GM12878 (cell line): ENCODE measurements around the gene PIGM. TPM values are rescaled to one million over a fixed set of nuclear protein-coding genes. Genes with fewer than 3 reads are reported as not detected.

Experiments
- ATAC-seq: fragments of 200-7000 bp; cut with Tn5 transposase; 3 replicates; pipeline ENCODE4 v1.9.1; 2020; ENCODE audit warnings: mild to moderate bottlenecking, moderate library complexity
- BruUV-seq: library from RNA; stranded (reverse); fragments of 400-500 nt; replicated peaks from 2 replicates; lab custom pipeline; 2021; lab: Mats Ljungman, UMichigan
- CTCF ChIA-PET: fragments of 300-600 bp; sonication (Branson Sonifier 250); formaldehyde crosslinking; extraction: SDS; loops from one replicate; lab custom pipeline; 2021; ENCODE audit warnings: inconsistent platforms; lab: Yijun Ruan, JAX
- POLR2A ChIA-PET: fragments of 350-600 bp; formaldehyde crosslinking; extraction: SDS; loops from one replicate; lab custom pipeline; 2021; ENCODE audit warnings: inconsistent platforms; lab: Charles Lee
- RAD21 ChIA-PET: fragments of 300-600 bp; sonication (Branson Sonifier 250); formaldehyde crosslinking; loops from one replicate; lab custom pipeline; 2023; ENCODE audit warnings: antibody characterized with exemption; ENCODE audit not compliant: unreplicated experiment; lab: Charles Lee
- SMC1A ChIA-PET: fragments of 300-600 bp; sonication (Branson Sonifier 250); formaldehyde crosslinking; loops from one replicate; lab custom pipeline; 2023; ENCODE audit not compliant: unreplicated experiment, uncharacterized antibody; lab: Charles Lee
- DNase-seq: peaks from one replicate; pipeline ENCODE4 v3.0.0-alpha.2; 2011; ENCODE audit warnings: low read depth, low spot score
- FAIRE-seq: peaks from 3 replicates; lab custom pipeline; 2011; peaks lifted over from hg19 to GRCh38; lab: Jason Lieb, UNC
- H2AFZ ChIP-seq: 2 replicates; pipeline ENCODE4 v1.6.0; 2011; ENCODE audit warnings: low read depth, low read length, control low read depth; ENCODE audit not compliant: control insufficient read depth
- H3K27ac ChIP-seq: 2 replicates; pipeline ENCODE4 v1.5.1; 2011; ENCODE audit warnings: control low read depth; ENCODE audit not compliant: control insufficient read depth, insufficient read depth
- H3K27me3 ChIP-seq, 2 experiments: replicated peaks in 1 of 2; 2 replicates each; pipeline versions ENCODE4 v1.6.0 to v1.6.1; 2011; ENCODE audit warnings: low read length in 1 of 2; ENCODE audit not compliant: control insufficient read depth in 2 of 2, insufficient read depth in 2 of 2
- H3K36me3 ChIP-seq, 2 experiments: 2 replicates each; pipeline ENCODE4 v1.5.1; 2011; ENCODE audit warnings: low read length in 1 of 2; ENCODE audit not compliant: control insufficient read depth in 2 of 2, insufficient read depth in 2 of 2
- H3K4me1 ChIP-seq: 2 replicates; pipeline ENCODE4 v1.6.1; 2011; ENCODE audit warnings: mild to moderate bottlenecking, low read length, moderate library complexity, mixed read lengths; ENCODE audit not compliant: control insufficient read depth, insufficient read depth
- H3K4me2 ChIP-seq: 2 replicates; pipeline ENCODE4 v1.6.0; 2011; ENCODE audit warnings: control low read depth; ENCODE audit not compliant: control insufficient read depth, insufficient read depth
- H3K4me3 ChIP-seq: fragments of 200-600 bp; sonication (generic); 2 replicates; pipeline ENCODE4 v1.5.1; 2016
- H3K79me2 ChIP-seq: 2 replicates; pipeline ENCODE4 v1.6.0; 2011; ENCODE audit warnings: low read length; ENCODE audit not compliant: control insufficient read depth, insufficient read depth
- H3K9ac ChIP-seq: 2 replicates; pipeline ENCODE4 v1.8.0; 2011; ENCODE audit warnings: low read length, control low read depth, mixed read lengths; ENCODE audit not compliant: control insufficient read depth, insufficient read depth
- H3K9me3 ChIP-seq: replicated peaks from 3 replicates; pipeline ENCODE4 v1.5.1; 2011; ENCODE audit warnings: mild to moderate bottlenecking, low read length; ENCODE audit not compliant: control insufficient read depth, insufficient read depth
- H4K20me1 ChIP-seq: 2 replicates; pipeline ENCODE4 v1.6.0; 2011; ENCODE audit not compliant: control insufficient read depth, insufficient read depth
- BCL11A ChIP-seq: IDR thresholded peaks from 2 replicates; pipeline ENCODE4 v1.6.1; 2011; ENCODE audit warnings: low read depth, low read length
- CTCF ChIP-seq, 3 experiments: IDR thresholded peaks in 2 of 3; conservative IDR thresholded peaks in 1 of 3; 2 replicates each; pipeline ENCODE4 v1.5.1; 2011; ENCODE audit warnings: low read depth in 3 of 3, low read length in 3 of 3, mild to moderate bottlenecking in 3 of 3, control low read depth in 2 of 3, moderate library complexity in 2 of 3, inconsistent platforms in 1 of 3, mixed read lengths in 1 of 3; ENCODE audit not compliant: control insufficient read depth in 2 of 3, insufficient read depth in 1 of 3; ENCODE audit errors: extremely low read depth in 1 of 3
- E2F4 ChIP-seq: IDR thresholded peaks from 2 replicates; pipeline ENCODE4 v1.6.1; 2012; ENCODE audit warnings: low read depth, low read length, improper control_type of control experiment
- HDGF ChIP-seq: fragments of 450-650 bp; IDR thresholded peaks from 2 replicates; pipeline ENCODE4 v1.6.1; 2016; ENCODE audit warnings: antibody characterized with exemption
- IRF5 ChIP-seq: fragments of 450-650 bp; IDR thresholded peaks from 2 replicates; pipeline ENCODE4 v1.6.1; 2017; ENCODE audit warnings: borderline replicate concordance
- JUNB ChIP-seq: IDR thresholded peaks from 2 replicates; pipeline ENCODE4 v1.6.1; 2016; ENCODE audit warnings: antibody characterized with exemption, mild to moderate bottlenecking
- KDM1A ChIP-seq: fragments of 200-600 bp; sonication (generic); IDR thresholded peaks from 2 replicates; pipeline ENCODE4 v1.6.1; 2016; ENCODE audit warnings: borderline replicate concordance
- MEF2A ChIP-seq: IDR thresholded peaks from 2 replicates; pipeline ENCODE4 v1.6.1; 2011; ENCODE audit warnings: low read depth, mild to moderate bottlenecking, low read length, moderate library complexity; ENCODE audit not compliant: insufficient read depth
- PAX8 ChIP-seq: fragments of 450-650 bp; IDR thresholded peaks from 2 replicates; pipeline ENCODE4 v1.6.1; 2017; ENCODE audit warnings: mild to moderate bottlenecking, moderate library complexity
- PML ChIP-seq: IDR thresholded peaks from 2 replicates; pipeline ENCODE4 v1.6.1; 2012; ENCODE audit warnings: low read length, inconsistent platforms
- PRDM15 ChIP-seq: fragments of 450-650 bp; formaldehyde crosslinking; IDR thresholded peaks from 2 replicates; pipeline ENCODE4 v1.4.0; 2020; ENCODE audit warnings: mild to moderate bottlenecking, moderate library complexity
- SRF ChIP-seq, 2 experiments: IDR thresholded peaks; 2 replicates each; pipeline ENCODE4 v1.6.1; 2011; ENCODE audit warnings: low read depth in 2 of 2, low read length in 2 of 2, mild to moderate bottlenecking in 1 of 2, moderate library complexity in 1 of 2
- WGBS: methylation state at CpG from one replicate; pipeline ENCODE4 v1.1.6; 2016; ENCODE audit warnings: low lambda C conversion rate; ENCODE audit not compliant: insufficient replicate concordance, insufficient coverage; ENCODE audit errors: missing lambda C conversion rate; 5-methylcytosine and 5-hydroxymethylcytosine counted together
- in situ Hi-C: fragments of 300-500 bp; cut with MboI; formaldehyde crosslinking; loops from 9 replicates; pipeline ENCODE4 v1.14.3; 2018; ENCODE audit warnings: mixed read lengths
- intact Hi-C: fragments of 100-400 bp; cut with micrococcal nuclease; formaldehyde crosslinking; loops from one replicate; pipeline ENCODE4 v1.14.2; 2022; ENCODE audit not compliant: unreplicated experiment
- polyA plus RNA-seq, 11 experiments: library from polyadenylated mRNA; depleted of rRNA in 4 of 11; unstranded in 6 of 11; stranded (reverse) in 5 of 11; fragments of >200 nt; fragmentation: Nextera tagmentation in 4 of 11; fragmentation: Illumina TruSeq in 1 of 11; extraction: Ambion mirVana in 4 of 11; extraction: Trizol in 1 of 11; gene quantifications; 1 replicate in 1 of 11; 2 replicates in 10 of 11; pipeline versions ENCODE4 v1.2.1 to v1.2.3, GENCODE V29; 2011 to 2016; ENCODE audit warnings: inconsistent platforms in 2 of 11, missing spikeins in 2 of 11, low read depth in 1 of 11
- total RNA-seq, 4 experiments: library from RNA; depleted of rRNA in 3 of 4; stranded (reverse); fragments of >200 nt in 3 of 4; fragmentation: Illumina TruSeq in 1 of 4; extraction: Trizol in 1 of 4; gene quantifications; 2 replicates each; pipeline versions ENCODE4 v1.2.1 to v1.2.3, GENCODE V29; 2013 to 2021

The PIGM gene
- total and polyA plus RNA-seq, 10 of the 15 experiments (the other 5 are each of a cell fraction or from before 2014, with no cell fraction given): 2.6 to 6.1 (median 4.6) TPM

GRCh38 chr1:159978107-159978398, 53.7 kb downstream of the PIGM start:
- in situ Hi-C loops (no loop called here), intact Hi-C loops (no loop called here)
- Histone ChIP-seq H3K4me2 (no peak overlapping the region), H3K27me3 (peaks cover 0 to 2% of the 10 kb centered on the region in 2 experiments; a peak in 3 of 4 replicates), H4K20me1 (no peaks in the 10 kb centered on the region), H3K4me1 (no peaks in the 10 kb centered on the region), H2AFZ (no peak overlapping the region), H3K79me2 (no peaks in the 10 kb centered on the region), H3K27ac (no peak overlapping the region), H3K9ac (no peak overlapping the region), H3K36me3 (no peaks in the 10 kb centered on the region), H3K4me3 (no peak overlapping the region), H3K9me3 (no peaks in the 10 kb centered on the region)
- RAD21 ChIA-PET: no interaction called here
- FAIRE-seq (no peak), ATAC-seq (no peak), DNase-seq (no peak)
- CTCF ChIA-PET: no interaction called here
- POLR2A ChIA-PET: no interaction called here
- BruUV-seq: no TSS peak
- 0% methylated on average over 2 of the region's 2 CpGs for WGBS
- SMC1A ChIA-PET: no interaction called here
- TF ChIP-seq MEF2A (no peak), IRF5 (no peak), KDM1A (no peak), PML (no peak), CTCF (IDR thresholded peaks at IDR 0.05 in 2 of 3, conservative IDR thresholded peaks at IDR 0.05 in 1 of 3; ENCODE audit: control insufficient read depth in 2 of 3, extremely low read depth in 1 of 3, insufficient read depth in 1 of 3, low read depth in 3 of 3, low read length in 3 of 3) (no peak), PAX8 (no peak), HDGF (no peak), SRF (IDR thresholded peaks at IDR 0.05; ENCODE audit: low read depth in 2 of 2, low read length in 2 of 2) (no peak), PRDM15 (no peak), E2F4 (no peak), BCL11A (no peak), JUNB (no peak)
- TF ChIP-seq, all 136 proteins: peak for 0
